Stimulated activated CD4-positive, alpha-beta T cell treated with anti-CD3 and anti-CD28 coated beads, Interleukin-1b, Interleukin-23, amount 100 ng/mL, for 4 hours (primary cell): ENCODE data around the gene COL11A1.
"Not testable (repeated sequence)": the region's sequence is repeated elsewhere in the genome, so short reads cannot be mapped to it uniquely, and the experiment has no call there.

Experiments used
- DNase-seq, 2 donors: peaks; one replicate each; pipeline ENCODE4 v3.0.0-alpha.2; 2020; ENCODE audit warnings: low read depth in 2 of 2

Gene COL11A1

DNA sequence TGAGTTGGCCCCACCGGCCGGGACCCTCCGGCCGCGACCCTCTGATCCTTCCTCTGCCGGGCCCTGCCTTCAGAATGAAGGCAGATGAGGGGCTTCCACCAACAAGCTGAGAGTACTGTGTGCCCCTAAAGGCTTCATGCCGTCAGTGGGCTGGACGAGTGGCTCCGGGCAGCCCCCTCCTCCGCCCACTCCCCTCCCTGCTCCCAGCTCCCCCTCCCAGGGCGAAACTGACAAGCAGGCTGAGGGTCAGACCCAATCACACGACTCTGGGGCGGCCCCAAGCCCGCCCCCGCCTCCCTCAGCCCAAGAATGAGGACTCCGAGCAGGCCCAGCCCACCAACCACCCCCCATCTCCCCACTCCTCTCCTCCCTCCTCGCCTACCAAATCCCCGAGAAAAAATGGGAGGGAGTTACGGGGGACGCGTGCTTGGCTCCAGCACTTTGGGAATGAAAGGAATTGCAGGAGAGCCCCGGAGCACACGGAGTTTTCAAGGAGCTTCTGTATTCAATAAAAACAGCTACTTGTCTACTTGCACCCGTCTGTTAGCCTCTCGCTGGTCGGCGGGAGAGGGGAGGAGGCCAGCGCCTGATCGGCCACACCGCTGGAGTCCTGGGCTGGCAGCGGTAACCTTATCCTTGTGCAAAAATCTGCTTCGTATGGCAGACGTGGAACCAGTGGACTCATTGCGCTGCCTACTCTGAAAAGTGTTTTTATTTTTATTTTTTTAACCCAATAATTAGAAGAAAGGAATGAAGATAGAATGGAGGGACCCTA lies at the start of gene COL11A1:
COL11A1 (minus strand) TSS at position 147 of the 775 bp plus-strand sequence. CDS start 344 bp downstream, outside the sequence.
- no peak for DNase-seq

- no peak for DNase-seq
Observed at GRCh38 chr1:103156966-103157365, 48.6 kb upstream of the COL11A1 start.

DNA sequence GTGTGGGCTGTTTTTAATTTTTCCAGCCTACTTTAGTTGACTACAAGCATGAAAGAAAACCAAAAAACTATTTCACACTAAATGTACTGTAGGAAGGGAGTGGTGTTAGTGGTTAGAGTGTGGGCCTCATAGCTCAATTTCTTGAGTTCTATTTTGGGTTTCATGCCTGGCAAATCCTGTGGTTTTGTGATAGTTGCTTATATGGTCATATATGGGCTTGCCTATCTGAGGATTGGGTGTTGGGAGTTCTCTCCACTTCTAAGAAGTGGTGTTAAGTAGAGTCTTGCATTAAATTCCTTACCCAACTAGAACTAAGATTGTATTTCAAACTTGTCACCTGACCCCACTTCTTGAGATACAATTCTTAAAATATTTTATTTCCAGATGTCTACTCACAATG lies 37.8 kb upstream of the COL11A1 start:
- DNase-seq: no peak

- no peak for DNase-seq
Observed at GRCh38 chr1:103145449-103145848, 37.1 kb upstream of the COL11A1 start.

- DNase-seq: no peak
Observed at GRCh38 chr1:103144681-103145080, 36.4 kb upstream of the COL11A1 start.

DNA sequence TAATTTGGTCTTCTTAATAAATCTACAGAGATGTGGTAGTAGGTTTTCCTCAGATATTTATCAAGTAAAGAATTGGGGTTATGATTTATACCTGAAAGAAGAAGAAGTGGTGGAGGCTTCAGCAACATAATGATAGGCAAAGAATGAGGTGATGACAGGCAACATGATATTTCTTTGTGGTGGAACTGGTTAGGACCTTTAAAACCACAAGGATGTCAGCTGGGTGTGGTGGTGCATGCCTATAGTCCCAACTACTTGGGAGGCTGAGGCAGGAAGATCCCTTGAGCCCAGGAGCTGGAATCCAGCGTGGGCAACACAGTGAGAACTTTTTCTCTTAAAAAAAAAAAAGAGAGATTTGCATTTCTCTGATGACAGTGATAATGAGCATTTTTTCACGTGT lies 34.1 kb upstream of the COL11A1 start:
- no peak for DNase-seq

DNA sequence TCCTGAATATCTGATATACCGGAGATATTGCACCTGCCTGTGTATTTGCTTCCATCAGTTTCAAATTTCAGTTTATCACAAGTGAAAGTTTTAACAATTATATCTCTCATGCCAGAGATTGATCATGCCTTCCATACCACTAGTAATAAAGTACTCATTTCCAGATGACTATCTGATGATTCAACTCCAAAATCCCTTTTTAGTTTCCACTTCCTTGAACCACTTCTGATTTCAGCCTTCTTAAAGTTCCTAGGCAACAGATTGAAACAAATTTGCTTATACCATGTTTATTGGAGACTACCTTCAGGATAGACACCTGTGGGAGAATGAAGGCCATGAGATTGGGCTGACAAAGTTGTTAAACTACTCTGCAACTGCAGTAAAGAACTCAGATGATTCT lies 21.5 kb upstream of the COL11A1 start:
- no peak for DNase-seq

DNA sequence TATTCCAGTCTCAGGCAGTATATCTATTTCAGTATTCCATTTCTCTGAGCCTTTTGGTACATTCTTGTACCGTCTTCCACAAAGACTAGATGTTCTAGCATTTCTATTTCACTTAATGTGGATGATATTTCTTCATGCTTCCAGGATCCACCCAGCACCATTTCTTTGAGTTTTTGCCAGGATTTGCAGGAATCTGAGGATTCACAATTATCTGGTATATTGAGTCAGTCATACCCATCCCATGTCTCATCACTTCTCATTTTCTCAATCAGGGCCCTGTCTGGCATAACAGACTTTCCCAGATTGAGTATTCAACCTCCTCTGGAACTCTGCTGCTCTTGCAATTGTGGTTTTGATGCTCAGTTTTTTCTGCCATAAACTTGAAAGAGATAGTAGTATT lies 20.9 kb upstream of the COL11A1 start:
- no peak for DNase-seq

- not testable (repeated sequence) for DNase-seq
Observed at GRCh38 chr1:103128256-103128655, 19.9 kb upstream of the COL11A1 start.

GRCh38 chr1:103125219-103125618 lies 16.9 kb upstream of the COL11A1 start:
- no peak for DNase-seq

DNA sequence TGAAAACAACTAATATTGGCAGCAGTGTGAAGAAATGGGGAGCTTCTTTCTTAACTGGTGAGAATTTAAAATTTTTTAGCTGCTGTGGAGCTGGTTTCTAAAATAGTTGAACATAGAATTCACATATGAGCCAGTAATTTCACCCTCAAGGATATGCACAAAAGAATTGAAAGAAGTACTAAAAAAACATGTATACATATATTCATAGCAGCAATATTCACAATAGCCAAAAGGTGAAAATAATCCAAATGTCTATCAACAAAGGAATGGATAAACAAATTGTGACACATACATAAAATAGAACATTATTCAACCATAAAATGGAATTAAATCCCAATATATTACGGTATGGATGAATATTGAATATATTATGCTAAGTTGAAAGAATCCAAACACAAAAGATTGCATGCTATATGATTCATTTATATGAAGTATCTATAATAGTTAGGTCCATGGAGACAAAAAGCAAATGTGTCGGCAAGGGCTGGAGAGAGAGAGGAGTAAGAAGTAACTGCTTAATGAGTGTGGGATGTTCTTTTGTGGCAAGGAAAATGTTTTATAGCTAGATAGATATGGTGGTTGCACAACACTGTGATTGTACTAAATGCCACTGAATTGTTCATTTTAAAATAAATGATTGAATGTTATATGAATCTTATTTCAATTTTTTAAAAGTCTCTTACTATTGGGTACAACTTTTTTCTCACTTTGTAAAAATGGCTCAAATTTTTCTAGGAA lies 14.8 kb upstream of the COL11A1 start:
- DNase-seq: no peak

DNA sequence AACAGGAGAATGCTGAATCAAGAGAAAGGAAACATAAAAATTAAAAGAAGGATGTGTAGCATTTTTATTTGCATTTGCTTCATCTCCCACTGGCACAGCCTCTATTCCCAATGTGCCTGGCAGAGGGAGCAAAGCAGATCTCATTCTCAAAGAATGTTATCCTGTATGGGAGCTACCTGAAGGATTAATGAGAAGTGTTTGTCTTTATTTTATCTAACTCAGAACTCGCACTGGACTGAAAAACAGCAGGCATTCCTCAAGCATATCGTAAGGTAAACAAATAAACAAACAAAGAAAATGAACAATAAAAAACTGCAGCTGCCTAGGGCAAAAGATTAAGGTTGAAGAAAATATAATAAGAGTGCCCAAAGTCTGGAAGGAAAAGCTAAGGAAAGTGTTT lies 12.7 kb upstream of the COL11A1 start:
- DNase-seq: no peak

DNA sequence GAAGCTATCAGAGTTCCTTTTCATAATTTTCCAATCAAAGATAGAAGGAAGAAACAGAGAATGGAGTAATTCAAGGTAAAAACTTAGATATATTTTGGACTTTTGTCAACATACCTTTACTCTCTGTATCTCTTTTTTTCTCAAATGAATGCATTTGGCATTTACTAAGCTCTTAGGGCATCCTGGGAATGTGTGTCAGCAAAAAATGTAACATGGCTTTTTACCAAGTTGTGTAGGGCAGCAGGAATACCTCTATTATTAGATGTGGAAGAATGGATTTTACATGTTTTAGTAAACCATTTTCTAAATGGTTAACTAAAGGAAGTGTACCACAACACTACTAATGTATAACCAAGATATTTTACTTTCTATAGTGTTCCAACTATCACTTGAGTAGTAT lies 4.2 kb upstream of the COL11A1 start:
- DNase-seq: no peak

DNA sequence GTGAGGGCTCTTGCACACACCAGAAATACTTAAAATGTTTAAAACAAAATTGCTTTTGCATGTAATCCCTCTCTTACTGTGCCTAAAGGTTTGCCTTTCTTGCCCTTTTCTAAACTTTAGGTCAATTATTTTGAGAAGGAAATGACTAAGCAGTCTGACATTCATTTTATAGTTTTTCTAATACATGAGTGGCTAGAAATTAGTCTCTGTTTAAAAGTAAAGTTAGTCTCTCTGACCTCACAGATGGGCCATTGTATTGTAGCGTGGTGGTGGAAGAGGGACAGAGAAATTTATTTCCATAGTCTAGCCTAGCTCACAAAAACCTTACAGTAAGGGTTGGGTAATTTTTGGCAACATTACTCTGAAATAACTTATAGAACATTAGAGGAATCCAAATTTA lies 3.6 kb upstream of the COL11A1 start:
- no peak for DNase-seq

GRCh38 chr1:103110701-103111100 lies 2.4 kb upstream of the COL11A1 start:
- no peak for DNase-seq

DNA sequence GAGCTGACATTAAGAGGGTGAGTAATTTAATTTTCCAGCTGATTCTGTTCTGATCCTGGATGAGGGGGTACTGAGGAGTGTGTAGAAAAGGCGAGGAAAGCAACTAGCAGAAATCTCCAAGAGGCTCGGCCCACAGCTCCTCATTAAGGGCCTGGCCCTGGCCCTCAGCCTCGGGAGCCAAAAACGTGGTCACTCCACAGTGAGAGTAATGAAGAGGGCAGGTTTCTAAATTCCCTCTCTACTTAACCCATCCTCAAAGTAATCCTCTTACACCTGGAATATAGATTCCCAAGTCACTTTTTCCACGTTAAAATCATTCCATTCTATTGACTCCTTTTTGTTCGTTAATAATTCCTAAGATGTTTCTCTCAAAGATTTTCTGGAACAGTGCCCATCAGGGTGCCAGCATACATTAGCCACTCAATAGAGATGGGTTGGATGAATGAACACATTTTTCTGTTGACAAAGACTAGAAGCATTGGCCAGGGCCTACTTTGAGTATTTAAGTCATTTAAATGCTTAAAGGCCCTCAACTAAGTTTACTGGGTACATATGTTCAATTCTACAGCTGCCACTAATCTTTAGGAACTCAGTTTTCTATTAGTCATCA lies 1.1 kb upstream of the COL11A1 start:
- DNase-seq: no peak

- DNase-seq: no peak
Observed at GRCh38 chr1:103107741-103108375, 464 bp downstream of the COL11A1 start.

DNA sequence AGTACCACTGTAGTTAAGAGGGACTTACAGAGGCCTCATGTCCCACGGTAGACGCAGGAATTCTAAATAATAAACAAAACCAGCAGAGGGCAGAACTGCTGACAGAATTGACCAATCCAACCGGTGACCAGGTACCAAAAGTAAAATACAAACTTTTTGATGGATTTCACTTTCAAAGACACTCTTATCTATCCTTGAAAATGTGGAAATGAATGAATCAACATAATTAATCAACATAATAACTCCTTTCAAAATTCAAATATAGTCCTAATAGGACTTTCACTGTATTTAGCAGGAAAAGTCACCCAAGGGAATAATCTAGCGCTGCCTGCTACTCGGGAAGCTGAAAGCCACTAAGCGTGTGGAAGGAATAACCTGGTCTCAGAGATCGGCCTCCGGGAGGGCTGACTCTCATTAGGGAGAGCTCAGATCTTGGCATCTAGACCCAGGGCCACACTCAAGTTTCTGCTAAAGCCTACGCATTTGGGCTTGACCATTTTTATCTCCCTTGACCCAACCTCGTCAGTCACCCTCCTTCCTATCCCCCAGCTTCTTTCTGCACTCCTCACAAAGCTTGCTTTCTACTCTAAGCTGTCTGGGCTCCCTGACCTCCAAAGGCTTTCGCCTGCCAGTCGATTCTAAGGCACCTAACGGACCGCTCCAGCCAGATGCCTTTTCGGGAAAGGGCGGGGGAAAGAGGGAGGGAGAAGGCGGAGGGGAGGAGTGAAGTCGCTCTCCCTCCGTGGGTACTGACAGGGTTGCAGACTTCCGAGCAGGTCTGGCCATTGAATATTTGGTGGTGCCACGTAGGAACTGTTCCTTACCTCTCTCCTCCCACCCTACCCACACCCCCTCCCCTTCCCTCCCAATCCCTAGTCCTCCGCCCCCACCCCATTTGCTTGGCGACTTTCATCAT lies 1.6 kb downstream of the COL11A1 start:
- DNase-seq: no peak

DNA sequence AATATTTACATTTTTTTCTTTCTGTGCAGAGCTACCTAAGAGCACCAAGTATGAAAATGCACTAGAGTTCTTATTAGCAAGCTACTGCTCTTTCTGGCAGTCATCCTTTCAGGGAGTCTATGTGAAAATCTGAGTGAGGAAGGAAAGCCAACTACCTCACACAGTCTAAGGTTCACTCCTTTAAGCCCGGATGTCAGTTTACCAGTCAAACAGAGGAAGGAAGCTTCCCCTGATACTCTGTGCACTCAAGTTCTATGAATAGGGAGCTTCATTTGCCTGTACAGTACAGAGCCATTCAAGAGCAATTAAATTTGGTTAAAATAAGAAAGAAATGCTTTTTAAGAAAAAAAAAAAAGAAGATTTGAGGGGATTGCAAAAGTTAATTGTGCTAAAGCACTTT lies 6.9 kb downstream of the COL11A1 start:
- DNase-seq: no peak

- no peak for DNase-seq
Observed at GRCh38 chr1:103089221-103089620, 19.1 kb downstream of the COL11A1 start.

DNA sequence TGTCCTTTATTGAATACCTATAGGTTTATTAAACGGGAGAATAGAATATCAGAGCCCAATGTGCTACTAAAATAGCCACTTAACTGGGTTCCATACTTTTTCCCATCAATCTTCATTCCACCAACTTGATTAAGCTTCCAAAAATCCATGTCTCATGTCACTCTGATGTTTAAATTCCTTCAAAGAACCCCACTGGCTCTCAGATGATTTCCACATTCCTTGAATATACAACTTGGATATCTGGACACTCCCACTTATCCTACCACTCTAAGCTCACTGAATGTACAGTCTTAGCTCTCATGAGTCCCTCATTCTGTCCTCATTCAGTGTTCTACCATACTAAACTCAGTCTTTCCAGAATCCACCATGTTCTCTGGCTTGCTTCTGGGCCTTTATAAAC lies 21.1 kb downstream of the COL11A1 start:
- no peak for DNase-seq
